ENCODE measurements around the gene LSM8. TPM values are rescaled to one million over a fixed set of nuclear protein-coding genes. Genes with fewer than 3 reads are reported as not detected.

Gene LSM8
- total and polyA plus RNA-seq, 2 of the 8 experiments (the other 6 are each of a cell fraction or from before 2014, with no cell fraction given) = 36.9 to 51.0 TPM

- Histone ChIP-seq H3K4me2 (ENCODE audit: insufficient read depth in 1 of 2, low read depth in 2 of 2, low read length in 2 of 2) (peak overlapping the region; percentile 85 to 92), H3K9ac (replicated peaks in 1 of 4; ENCODE audit: extremely low read depth in 1 of 4, low read depth in 3 of 4, low read length in 3 of 4) (peak overlapping the region; percentile 97 to 100 (median 98)), H2BK5ac (ENCODE audit: low read depth, low read length) (peak overlapping the region; percentile 94; the same call in 1 of the 2 replicates), H2BK12ac (ENCODE audit: low read depth, low read length) (peak overlapping the region; percentile 51; the same call in 1 of the 2 replicates), H2BK120ac (replicated peaks; ENCODE audit: low read depth, low read length) (no peak overlapping the region), H3K9me3 (ENCODE audit: insufficient read depth in 2 of 2, low read depth in 1 of 2, low read length in 1 of 2) (no peaks in the 10 kb centered on the region), H2BK20ac (ENCODE audit: low read length) (no peak overlapping the region), H3K79me2 (ENCODE audit: control insufficient read depth in 1 of 2, insufficient read depth in 2 of 2, low read length in 2 of 2) (peaks cover 6 to 42% of the 10 kb centered on the region in 2 experiments; a peak in 3 of 4 replicates), H3K56ac (replicated peaks; ENCODE audit: insufficient read length, low read depth, low read length) (no peak overlapping the region), H4K8ac (ENCODE audit: extremely low read depth, insufficient read depth, low read length) (no peak overlapping the region), H3K4me3 (ENCODE audit: extremely low read depth in 1 of 4, insufficient read depth in 2 of 4, low read depth in 3 of 4, low read length in 4 of 4) (peak overlapping the region; percentile 85 to 96 (median 92)), H3K14ac (ENCODE audit: insufficient read length) (no peak overlapping the region), H2AFZ (ENCODE audit: low read length) (peak overlapping the region; percentile 89; the same call in 1 of the 2 replicates), H3K79me1 (ENCODE audit: low read depth, low read length) (no peaks in the 10 kb centered on the region), H2AK5ac (ENCODE audit: low read depth, low read length) (no peak overlapping the region), H3K4ac (replicated peaks; ENCODE audit: insufficient read length, low read depth, low read length) (no peak overlapping the region), H3K23ac (ENCODE audit: insufficient read length) (no peak overlapping the region), H4K5ac (ENCODE audit: insufficient read length, low read depth, low read length) (peak overlapping the region; percentile 70), H3K23me2 (ENCODE audit: low read depth, low read length) (peaks cover 2% of the 10 kb centered on the region; the same call in 1 of the 2 replicates), H3K18ac (ENCODE audit: extremely low read depth, low read length) (no peak overlapping the region), H4K91ac (replicated peaks; ENCODE audit: insufficient read length, low read length) (no peak overlapping the region), H2BK15ac (ENCODE audit: low read length) (no peak overlapping the region), H3K27me3 (replicated peaks in 1 of 4; ENCODE audit: control insufficient read depth in 3 of 4, extremely low read depth in 1 of 4, insufficient read depth in 3 of 4, low read length in 3 of 4) (no peaks in the 10 kb centered on the region), H4K20me1 (replicated peaks in 1 of 2; ENCODE audit: control insufficient read depth in 1 of 2, insufficient read depth in 2 of 2, low read length in 2 of 2) (no peaks in the 10 kb centered on the region), H3K27ac (ENCODE audit: low read depth, low read length) (0 out of 2 replicates have a peak overlapping the region, but pooled peaks have one; percentile 93), H3K4me1 (replicated peaks in 1 of 4; ENCODE audit: control insufficient read depth in 3 of 4, insufficient read depth in 4 of 4, low read length in 3 of 4) (peaks cover 0 to 3% (median 0%) of the 10 kb centered on the region in 4 experiments; a peak in 1 of 7 replicates), H3K36me3 (ENCODE audit: control insufficient read depth in 2 of 4, insufficient read depth in 4 of 4, low read length in 3 of 4) (peaks cover 0 to 12% (median 3%) of the 10 kb centered on the region in 4 experiments; a peak in 2 of 8 replicates)
- no peak for DNase-seq (ENCODE audit: low read depth in 1 of 2, low spot score in 2 of 2)
- FAIRE-seq = no peak
- 83% methylated on average over 13 of the region's 13 CpGs; no CpG with 5 or more reads in 1 of the 2 experiments for WGBS, 2 experiments (ENCODE audit: extremely low coverage in 1 of 2, insufficient coverage in 1 of 2, insufficient read length in 1 of 2, insufficient replicate concordance in 2 of 2, low coverage in 1 of 2, low lambda C conversion rate in 2 of 2, missing lambda C conversion rate in 1 of 2)
- TF ChIP-seq RNF2 (IDR thresholded peaks at IDR 0.05; ENCODE audit: borderline replicate concordance, low read depth, low read length, missing control alignments, poor library complexity, severe bottlenecking) = no peak
- peak; percentile 76; the same call in 1 of the 2 replicates for TF ChIP-seq MAFK (IDR thresholded peaks at IDR 0.05; ENCODE audit: low read depth, low read length)
- ChIA-PET CTCF (ENCODE audit: partially characterized antibody) (interaction anchor here (1.0 kb wide), 1 partner anchor 14 kb away, joined by 4 read pairs; no protein-coding TSS in a partner anchor), POLR2A (ENCODE audit: partially characterized antibody) (no interaction called here)
Measured at GRCh38 chr7:118182593-118183427, 1.2 kb upstream of the LSM8 start.

Measured in H1 (cell line).